Left renal pelvis (tissue), 4 donors: ENCODE results near the gene IMPDH2. TPM values are rescaled to one million over a fixed set of nuclear protein-coding genes. Genes with fewer than 3 reads are reported as not detected.
"Not testable (repeated sequence)": the region's sequence is repeated elsewhere in the genome, so short reads cannot be mapped to it uniquely, and the experiment has no call there.

Experiments used
- DNase-seq, 4 donors: peaks; one replicate each; pipeline ENCODE4 v3.0.0-alpha.2; 2013; ENCODE audit warnings: low read depth in 4 of 4, low spot score in 3 of 4
- polyA plus RNA-seq, 4 donors: library from polyadenylated mRNA; unstranded; fragments of 120-200 nt; gene quantifications; one replicate each; pipeline ENCODE4 v1.2.1, GENCODE V29; 2013; ENCODE audit not compliant: insufficient read length in 4 of 4

Gene IMPDH2
- polyA plus RNA-seq, 4 donors = 196 to 228 (median 222) TPM

DNA sequence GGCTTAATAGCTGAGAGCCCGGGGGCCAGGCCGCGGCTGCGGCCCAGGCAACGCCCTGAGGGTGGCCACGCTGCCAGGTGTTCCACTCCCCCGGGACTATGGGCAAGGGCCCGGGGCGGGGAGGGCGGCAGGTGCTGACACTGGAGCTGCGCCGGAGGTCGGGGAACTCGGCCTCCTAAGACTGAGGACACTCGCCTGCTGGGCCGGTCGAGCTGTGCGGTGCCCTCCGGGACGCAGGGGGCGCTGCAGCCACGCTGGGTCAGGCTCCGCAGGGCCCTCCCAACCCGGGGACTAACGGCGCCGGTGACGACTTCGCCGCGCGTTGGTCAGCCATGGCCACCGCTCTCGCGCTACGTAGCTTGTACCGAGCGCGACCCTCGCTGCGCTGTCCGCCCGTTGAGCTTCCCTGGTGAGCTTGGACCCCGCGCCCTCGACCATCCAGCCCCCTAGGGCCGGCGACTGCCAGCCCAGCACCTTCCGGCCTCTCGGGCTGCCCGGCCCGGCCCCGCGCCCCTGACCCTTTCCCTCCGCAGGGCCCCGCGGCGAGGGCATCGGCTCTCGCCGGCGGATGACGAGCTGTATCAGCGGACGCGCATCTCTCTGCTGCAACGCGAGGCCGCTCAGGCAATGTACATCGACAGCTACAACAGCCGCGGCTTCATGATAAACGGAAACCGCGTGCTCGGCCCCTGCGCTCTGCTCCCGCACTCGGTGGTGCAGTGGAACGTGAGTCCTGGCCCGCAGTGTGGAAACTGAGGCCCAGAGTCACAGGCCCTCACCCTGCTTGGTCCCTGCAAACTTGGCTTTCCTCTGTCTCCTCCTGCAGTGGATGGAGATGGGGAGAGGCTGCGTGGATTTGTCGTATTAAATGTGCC is 7.1 kb downstream of the IMPDH2 start, which contains the start of gene NDUFAF3:
Gene NDUFAF3 (plus strand): TSS at position 309 of the 875 bp plus-strand sequence. CDS start 24 bp downstream, at position 333.
- peak; percentile 76 to 85 (median 82) for DNase-seq

DNA sequence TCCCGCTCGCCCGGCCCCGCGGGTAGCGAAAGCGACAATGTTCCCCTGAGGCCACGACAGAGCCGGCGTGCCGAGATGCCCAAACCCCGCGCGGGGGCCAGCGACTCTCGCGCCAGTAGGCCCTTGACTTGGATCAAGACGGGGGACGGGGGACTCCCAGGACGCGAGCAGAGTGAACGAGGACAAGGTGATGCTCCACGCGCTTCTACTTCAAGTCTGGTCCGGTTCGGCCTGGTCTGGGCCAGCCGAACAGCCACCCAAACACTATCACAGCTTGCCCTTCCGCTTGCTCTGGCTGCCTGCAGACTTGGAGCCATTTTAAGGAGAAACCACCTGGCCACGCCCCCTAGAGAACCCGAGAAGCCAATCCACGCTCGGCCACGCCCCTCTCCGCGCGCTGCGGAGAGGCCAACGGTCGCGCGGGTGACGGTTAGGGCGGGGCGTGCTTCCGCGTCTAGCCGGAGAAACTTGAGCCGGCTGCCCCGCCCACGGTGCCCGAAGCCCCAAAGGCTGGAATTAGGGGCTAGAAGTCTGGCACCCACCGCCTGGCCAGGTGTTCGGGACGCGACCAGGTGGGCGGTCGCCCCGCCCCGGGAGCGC is 7.9 kb downstream of the IMPDH2 start:
- DNase-seq = peak; percentile 93 to 97 (median 96)

DNA sequence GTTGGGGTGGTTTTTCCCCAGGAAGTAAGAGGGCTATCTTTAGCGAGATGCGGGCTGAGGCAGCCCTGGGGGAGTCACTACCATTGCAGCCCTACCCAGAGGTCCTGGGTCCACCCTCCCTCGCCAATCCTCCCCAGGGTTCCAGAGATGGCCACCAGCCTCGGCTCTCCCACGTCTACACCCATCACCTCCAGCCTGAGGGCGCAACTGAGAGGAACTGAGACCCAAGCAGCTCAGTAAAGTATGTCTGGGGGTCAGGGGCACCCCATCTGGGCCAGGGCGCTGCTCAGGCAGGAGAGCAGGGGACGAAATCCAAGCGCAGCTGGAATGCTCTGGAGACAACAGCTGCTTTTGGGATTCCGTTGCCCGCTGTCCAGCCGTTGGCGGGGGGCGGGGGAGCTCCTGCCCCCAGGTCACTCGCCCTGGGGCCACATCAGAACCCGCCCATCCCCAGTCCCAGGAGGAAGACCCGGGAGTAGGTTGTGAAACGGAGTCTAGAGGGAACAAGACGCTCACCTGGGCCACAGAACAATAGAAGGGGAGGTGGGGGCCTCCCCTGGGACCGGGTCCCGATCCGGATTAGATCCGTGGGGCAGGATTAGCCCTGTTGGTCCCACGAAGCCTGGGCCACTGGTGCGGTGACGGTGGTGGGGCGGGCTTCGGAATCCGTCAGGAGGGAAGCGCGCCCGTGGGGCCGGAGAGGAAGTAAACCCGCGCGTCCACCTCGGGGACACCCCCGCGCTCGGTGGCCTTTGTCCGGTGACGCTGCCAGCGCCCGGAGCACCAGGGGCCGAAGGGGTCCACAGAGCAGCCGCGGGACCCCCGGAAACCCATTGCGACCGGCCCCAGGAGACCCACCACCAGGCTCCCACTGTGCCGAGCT is 8.6 kb downstream of the IMPDH2 start:
- DNase-seq = no peak

DNA sequence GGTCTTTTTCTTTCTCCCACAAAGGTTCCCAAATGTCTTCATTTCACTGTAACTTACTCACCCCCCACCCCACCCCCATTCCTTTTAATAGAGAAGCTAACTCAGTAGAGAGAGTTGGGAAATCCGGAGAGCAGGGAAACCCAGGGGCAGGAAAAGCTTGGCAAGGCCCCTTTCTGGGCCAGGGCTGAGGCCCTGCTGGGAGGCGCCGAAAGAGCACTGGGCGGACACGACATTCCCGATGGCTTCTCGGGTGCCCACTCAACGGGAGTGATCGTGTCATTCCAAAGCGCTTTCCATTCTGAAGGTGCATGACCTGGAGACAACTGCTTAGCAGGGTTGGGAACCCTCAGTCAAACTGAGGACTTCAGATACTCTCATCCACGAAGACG is 9.3 kb downstream of the IMPDH2 start:
- no peak for DNase-seq

DNA sequence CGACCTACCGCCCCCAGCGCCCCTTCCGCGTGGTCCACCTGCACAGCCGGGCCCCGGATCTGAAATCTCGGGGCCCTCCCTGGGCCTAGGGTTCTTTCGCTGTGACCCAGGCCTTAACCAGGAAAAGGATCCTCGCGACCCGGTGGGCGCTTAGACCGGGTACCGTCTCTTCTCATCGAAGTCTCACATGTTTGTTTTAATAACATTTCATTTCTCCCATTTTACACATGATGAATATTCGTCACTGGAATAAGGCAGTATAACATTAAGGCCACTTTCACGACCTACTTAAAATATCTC is 10.5 kb downstream of the IMPDH2 start:
- DNase-seq = no peak

DNA sequence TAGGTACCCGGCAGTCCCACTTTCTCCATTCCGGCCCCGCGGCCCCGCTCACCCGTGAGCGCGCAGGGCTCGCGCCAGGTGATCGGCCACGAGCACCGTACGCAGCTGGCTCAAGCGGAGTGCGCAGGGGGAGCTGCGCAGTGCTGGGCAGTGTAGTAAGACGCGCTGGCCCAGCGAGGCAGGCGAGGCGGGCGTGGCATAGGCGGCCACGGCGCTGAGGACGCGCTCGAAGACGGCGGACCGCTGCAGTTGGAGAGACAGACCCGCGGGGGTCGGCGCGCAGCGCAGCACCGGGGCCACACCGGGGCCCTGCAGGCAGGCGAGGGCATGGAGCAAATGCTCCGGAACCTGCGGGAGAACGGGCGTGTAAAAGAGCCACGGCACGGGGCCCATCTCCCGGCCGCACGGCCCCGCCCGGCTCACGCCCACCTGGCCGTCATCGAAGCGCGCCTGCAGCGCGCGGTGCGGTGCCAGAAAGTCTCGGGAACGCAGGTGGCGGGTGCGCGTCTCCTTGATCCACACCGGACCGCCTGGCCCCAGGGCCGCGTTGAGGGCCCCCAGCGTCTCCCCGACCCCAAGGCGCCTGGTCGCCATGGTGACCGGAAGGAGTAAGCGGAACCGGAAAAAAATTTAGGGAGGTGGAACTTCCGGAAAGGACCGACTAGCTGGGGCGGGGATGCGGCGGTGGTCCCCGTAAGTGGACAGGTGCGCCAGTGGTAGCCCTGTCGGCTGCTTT is 11.1 kb downstream of the IMPDH2 start, which contains the start of gene DALRD3:
Gene DALRD3 (minus strand): TSS at position 610 of the 736 bp plus-strand sequence. CDS start 16 bp downstream, at position 594.
- DNase-seq = no peak

DNA sequence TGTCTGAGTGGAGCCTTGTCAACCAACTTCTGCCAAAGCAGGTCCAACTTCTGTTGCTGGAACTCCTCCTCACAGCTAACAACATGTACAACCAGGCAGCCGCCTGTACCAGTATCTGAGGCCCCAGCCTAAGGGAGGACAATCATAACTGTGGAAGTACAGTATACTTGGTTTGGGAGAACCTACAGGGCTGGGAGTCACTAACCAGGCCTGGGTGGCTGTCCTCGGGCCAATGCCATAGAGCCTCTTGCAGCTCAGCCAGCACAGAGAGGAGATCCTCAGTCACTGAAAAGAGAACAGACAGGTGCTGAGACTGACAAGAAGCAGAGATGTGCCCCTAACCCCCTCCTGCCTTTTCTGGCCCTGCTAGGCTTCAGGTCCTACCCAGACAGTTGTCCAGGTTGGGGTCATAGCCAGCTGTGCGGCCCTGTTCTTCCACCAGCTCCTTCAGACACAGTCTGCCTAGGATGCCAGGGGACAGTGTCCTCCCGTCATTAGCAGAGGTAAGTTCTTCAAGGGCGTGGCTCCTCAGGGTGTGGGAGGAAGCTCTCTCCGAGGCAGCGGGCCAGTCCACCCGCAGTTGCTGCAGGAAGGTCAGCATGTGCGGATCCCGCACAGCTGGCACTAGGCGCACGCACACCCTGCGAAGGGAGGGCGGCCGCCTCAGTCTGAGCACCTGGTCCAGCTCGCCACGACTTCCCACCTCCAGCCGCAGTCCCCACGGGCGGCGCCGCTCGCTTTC is 11.8 kb downstream of the IMPDH2 start:
- DNase-seq = no peak

DNA sequence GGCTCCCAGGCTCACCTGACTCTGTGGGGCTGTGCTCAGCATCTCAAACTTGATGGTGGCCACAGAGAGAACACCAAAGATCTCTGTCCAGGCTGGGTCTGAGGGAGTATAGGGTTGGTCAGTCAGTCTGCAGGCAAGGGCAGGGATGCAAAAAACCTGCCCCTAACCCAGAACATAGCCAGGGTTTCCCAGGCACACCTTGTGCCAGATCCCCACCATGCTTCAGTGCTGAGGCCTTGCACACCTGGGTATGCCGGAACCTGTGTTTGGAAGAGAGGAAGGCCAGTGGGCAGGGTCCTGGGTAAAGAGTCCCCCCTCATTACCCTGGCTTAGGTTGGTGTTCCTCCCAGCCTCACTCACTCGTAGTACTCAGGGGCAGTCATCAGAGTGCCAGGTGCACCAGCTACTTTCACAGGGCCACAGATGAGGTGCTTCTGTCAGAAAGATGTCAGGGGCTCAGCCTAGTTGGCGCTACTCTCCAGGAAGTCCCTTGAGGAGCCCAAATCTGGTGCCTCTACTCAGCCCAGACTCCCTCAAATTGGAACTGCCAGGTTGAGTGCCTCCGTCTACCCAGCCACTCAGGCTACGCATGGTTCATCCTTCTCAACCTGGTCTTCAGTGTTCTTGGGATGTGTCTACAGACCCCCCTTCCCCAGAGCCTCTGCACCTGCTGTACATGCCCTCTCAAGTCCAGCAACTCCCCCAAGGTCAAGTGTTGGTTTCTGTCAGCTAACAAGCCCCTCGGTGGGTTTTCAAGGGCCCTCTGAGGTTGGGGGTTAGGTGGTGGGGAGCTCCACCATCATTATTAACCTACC is 12.6 kb downstream of the IMPDH2 start:
- DNase-seq = no peak

DNA sequence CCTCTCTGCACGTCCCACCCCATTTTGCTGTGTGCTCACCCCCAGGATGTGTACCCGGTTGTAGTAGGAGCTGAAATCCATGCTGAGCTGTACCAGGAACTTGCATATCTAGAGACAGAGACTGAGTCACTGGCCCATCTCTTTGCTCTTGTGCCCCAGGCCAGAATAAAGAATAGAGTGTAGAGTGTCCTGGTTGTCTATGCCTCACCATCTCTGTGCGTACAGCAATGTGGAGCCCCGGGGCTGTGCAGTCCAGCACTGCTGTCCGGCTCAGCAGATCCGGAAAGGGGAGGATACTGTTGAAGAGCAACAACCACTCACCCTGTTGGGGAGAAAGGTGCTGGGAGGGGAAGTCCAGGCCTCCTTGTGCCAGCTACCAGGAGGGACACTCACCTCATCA is 13.4 kb downstream of the IMPDH2 start:
- DNase-seq = no peak

DNA sequence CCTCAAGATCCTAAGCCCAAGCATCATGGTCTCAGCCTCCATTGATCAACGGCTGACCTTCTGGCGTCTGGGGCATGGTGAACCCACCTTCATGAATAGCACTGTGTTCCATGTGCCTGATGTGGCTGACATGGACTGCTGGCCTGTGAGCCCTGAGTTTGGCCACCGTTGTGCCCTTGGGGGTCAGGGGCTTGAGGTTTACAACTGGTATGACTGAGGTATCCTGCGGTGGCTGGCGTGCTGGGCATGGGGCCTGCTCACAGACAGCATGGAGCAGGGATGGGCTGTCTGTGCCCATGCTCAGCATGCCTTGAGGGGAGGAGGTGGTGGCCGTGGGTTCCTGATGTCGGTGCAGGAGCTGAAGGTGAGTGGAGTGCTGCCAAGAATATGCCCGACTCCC is 14.1 kb downstream of the IMPDH2 start:
- no peak for DNase-seq

DNA sequence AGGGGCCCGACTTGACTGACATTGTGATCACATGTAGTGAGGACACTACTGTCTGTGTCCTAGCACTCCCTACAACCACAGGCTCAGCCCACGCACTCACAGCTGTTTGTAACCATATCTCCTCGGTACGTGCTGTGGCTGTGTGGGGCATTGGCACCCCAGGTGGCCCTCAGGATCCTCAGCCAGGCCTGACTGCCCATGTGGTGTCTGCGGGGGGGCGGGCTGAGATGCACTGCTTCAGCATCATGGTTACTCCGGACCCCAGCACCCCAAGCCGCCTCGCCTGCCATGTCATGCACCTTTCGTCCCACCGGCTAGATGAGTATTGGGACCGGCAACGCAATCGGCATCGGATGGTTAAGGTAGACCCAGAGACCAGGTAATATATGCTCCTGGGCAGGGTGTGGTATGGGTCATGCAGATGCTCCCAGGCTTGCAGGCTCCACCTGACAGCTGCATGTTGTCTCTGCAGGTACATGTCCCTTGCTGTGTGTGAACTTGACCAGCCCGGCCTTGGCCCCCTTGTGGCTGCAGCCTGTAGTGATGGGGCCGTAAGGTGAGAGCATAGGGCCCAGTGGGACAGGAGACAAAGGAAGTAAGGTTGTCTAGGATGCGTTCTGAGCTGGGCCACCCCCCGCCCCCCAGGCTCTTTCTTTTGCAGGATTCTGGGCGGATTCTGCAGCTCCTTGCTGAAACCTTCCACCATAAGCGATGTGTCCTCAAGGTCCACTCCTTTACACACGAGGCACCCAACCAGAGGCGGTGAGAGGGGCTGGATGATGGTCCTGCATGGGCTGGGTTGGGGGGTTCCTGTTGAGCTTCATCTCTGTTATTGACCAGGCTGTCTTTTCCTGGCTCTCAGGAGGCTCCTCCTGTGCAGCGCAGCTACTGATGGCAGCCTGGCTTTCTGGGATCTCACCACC is 15.2 kb downstream of the IMPDH2 start:
- DNase-seq = no peak

DNA sequence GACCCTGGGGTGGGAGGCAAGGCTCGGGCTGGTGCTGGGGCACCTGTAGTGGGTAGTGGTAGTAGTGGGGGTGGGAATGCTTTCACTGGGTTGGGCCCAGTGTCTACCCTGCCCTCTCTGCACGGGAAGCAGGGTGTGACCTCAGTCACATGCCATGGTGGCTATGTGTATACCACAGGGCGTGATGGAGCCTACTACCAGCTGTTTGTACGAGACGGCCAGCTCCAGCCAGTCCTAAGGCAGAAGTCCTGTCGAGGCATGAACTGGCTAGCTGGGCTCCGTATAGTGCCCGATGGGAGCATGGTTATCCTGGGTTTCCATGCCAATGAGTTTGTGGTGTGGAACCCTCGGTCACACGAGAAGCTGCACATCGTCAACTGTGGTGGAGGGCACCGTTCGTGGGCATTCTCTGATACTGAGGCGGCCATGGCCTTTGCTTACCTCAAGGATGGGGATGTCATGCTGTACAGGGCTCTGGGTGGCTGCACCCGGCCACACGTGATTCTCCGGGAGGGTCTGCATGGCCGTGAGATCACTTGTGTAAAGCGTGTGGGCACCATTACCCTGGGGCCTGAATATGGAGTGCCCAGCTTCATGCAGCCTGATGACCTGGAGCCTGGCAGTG is 16.0 kb downstream of the IMPDH2 start:
- no peak for DNase-seq

DNA sequence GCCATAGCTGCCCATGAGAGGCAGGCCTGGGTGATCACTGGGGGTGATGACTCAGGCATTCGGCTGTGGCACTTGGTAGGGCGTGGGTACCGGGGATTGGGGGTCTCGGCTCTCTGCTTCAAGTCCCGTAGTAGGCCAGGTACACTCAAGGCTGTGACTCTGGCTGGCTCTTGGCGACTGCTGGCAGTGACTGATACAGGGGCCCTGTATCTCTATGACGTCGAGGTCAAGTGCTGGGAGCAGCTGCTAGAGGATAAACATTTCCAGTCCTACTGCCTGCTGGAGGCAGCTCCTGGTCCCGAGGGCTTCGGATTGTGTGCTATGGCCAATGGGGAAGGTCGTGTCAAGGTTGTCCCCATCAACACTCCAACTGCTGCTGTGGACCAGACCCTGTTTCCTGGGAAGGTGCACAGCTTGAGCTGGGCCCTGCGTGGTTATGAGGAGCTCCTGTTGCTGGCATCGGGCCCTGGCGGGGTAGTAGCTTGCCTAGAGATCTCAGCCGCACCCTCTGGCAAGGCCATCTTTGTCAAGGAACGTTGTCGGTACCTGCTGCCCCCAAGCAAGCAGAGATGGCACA is 16.7 kb downstream of the IMPDH2 start:
- no peak for DNase-seq

DNA sequence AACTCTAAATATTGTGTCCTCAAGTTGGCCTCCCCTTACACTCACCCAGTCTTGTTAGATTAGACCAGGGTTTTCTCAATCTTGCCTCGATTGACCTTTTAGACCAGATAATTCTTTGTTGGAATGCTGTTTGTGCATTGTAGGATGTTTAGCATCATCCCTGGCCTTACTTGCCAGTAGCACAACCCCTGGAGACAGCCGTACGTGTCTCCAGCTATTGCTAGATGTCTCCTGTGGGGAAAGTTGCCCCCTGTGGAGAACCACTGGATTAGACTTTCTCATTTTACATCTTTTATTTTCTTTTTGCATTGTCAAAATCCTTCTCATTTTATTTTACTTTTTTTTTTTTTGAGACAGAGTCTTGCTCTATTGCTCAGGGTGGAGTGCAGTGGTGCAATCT is 19.8 kb downstream of the IMPDH2 start:
- no peak for DNase-seq

DNA sequence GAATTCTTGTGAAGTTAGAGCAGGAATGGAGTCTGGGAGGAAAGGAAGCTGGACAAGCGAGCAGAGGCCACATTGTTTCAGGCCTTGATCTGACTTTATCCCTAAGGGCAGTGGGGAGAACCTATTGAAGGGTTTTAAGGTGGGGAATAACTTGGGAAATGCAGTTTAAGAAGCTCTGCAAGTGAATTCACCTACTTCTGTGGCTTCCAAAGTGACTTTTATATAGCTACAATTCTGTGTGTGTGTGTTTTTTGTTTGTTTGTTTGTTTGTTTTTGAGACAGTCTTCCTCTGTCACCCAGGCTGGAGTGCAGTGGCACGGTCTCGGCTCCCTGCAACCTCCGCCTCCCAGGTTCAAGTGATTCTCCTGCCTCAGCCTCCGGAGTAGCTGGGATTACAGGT is 20.6 kb downstream of the IMPDH2 start:
- not testable (repeated sequence) for DNase-seq

DNA sequence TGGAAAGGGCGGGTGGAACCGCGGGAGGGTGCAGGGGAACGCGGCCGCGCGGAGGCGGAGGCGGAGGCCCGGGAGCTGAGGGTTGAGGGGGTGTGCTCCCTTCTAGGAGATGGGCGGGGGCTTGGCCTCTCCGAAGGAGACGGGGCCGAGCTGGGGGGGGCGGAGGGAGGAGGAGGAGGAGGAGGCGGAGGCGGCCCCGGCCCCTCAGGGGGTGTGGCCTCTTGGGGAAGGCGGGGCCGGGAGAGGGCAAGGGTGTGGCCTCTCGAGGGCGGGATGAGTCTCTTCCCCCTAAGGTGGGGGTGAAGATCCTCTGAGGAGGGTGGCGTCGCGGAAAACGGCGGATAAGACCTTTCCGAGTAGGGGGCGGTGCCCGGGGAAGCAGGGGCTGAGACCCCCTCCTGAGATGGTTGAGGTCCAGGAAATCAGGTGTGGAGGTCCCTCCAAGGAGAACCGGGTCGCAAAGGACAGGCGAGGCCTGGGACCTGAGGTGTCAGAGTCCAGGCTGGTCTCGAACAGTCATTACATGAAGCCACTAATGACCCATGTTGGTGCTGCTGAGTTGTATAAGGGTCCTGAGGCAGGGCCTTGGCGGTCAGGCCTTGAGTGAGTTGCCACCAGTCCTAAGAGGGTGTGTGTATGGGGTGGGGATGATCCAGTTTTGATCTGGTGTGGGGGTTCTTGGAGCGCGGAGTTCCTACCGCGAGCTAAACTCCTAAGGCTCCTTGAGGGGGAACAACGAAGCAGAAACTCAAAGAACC is 21.2 kb downstream of the IMPDH2 start:
- DNase-seq = peak in 1 of 4 donors; percentile 63
